HG03175 (cell line): ENCODE measurements around the gene NRF1.

Experiments
- ATAC-seq: cut with Tn5 transposase; IDR thresholded peaks from one replicate; pipeline ENCODE4 v1.9.1; 2021; ENCODE audit warnings: mild to moderate bottlenecking, moderate library complexity; ENCODE audit not compliant: unreplicated experiment

NRF1 gene

GRCh38 chr7:129798616-129799349 lies 187.3 kb downstream of the NRF1 start:
- no peak for ATAC-seq

- ATAC-seq, result no peak
These were observed 187.9 kb downstream of the NRF1 start for GRCh38 chr7:129799350-129799955.

GRCh38 chr7:129800901-129801300 lies 189.4 kb downstream of the NRF1 start:
- no peak for ATAC-seq

- no peak for ATAC-seq
These were observed 190.4 kb downstream of the NRF1 start for GRCh38 chr7:129801882-129802281.

DNA sequence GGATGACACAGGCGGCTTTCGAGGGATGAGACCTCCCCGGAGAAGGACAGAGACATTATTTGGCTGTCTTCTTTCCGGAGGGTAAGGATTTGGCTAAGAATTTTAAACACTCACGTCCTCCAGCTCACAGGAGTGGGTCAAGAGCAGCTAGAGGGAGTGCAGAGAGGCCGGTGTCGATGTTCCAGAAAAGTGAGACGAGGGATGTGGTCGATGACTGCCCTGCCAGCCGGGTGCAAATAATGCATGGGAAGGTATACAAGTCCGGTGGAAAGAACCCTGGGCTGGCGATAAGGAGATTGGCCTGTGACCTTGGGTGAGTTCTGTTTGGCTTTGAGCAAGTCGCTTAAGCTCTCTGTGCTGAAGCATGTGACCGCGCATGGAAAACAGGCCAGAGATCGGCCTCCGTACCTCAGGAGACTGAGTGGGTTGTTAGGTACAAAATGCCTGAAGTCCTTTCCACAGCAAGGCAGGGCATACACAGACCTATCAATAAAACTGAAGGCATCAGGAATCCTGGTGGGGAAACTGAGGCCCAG lies 192.1 kb downstream of the NRF1 start:
- ATAC-seq, result no peak

DNA sequence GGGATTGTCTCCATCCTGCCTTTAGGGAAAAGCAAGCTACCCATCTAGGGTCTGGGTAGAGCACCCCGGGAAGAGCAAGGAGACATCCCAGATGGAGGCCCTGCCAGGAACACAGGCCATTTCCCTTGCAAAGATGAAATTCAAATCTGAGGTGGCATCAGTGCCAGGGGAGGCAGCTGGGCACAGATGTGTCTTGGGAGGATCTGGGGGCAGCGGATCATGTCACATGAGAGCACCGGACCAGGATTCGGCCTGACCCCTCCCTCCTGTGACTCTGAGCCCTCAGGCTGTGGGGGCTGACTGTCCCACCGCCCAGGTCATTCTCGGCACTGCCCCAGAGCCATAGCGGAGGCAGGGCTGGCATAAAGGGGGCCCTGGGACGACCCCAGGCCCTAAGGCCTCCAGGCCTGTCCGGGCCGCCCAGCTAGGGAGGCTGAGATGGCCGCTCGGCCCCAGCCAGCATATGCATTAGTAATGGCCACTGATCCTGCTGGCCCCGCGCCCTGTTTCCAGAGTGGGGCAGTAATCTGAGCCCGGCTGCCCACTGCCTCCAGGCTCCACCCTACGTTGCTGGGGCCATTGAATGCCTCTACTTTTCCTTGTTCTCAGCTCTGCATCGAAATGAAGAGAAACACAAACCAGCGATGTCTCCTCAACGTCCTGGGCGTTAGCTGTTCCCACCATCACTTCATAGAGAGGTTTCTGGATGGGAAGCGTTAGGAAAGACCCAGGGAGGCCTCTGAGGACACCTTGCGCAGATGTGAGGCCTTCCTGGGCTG lies 192.8 kb downstream of the NRF1 start:
- no peak for ATAC-seq

GRCh38 chr7:129804890-129805719 lies 193.6 kb downstream of the NRF1 start:
- no peak for ATAC-seq
